GM19438 (cell line): ENCODE data around the gene FBXL17.
"Not testable (repeated sequence)": the region's sequence is repeated elsewhere in the genome, so short reads cannot be mapped to it uniquely, and the experiment has no call there.

Experiments used
- ATAC-seq: cut with Tn5 transposase; IDR thresholded peaks from one replicate; pipeline ENCODE4 v1.9.1; 2021; ENCODE audit warnings: low read depth; ENCODE audit not compliant: unreplicated experiment

Gene FBXL17

GRCh38 chr5:108381954-108382783 is at the start of gene FBXL17:
TSS of gene FBXL17 (minus strand) at chr5:108382098.
- peak; percentile 69 for ATAC-seq

DNA sequence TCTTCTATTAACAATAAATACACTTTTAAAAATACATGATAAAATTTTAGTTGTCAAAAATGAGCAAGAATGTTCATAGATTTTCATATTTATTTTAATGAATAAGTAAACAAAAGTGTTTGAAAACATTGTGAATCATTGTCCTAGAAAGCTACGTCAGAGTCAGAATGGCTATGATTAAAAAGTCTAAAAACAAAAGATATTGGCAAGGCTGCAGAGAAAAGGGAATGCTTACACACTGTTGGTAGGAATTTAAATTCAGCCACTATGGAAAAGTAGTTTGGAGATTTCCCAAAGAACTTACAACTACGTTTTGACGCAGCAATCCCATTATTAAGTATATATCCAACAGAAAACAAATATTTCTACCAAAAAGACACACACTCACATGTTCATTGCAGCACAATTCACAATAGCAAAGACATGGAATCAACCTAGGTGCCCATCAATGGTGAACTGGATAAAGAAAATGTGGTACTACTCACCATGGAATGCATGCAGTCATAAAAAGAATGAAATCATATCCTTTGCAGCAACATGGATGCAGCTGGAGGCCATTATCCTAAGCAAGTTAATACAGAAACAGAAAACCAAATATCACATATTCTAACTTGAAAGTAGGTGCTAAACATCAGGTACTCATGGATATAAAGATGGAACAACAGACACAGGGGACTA is 49.2 kb upstream of the FBXL17 start:
- ATAC-seq = no peak

GRCh38 chr5:108421713-108422112 is 39.8 kb upstream of the FBXL17 start:
- ATAC-seq = no peak

- no peak for ATAC-seq
Observed at GRCh38 chr5:108420755-108421154, 38.9 kb upstream of the FBXL17 start.

GRCh38 chr5:108420158-108420557 is 38.3 kb upstream of the FBXL17 start:
- ATAC-seq = no peak

DNA sequence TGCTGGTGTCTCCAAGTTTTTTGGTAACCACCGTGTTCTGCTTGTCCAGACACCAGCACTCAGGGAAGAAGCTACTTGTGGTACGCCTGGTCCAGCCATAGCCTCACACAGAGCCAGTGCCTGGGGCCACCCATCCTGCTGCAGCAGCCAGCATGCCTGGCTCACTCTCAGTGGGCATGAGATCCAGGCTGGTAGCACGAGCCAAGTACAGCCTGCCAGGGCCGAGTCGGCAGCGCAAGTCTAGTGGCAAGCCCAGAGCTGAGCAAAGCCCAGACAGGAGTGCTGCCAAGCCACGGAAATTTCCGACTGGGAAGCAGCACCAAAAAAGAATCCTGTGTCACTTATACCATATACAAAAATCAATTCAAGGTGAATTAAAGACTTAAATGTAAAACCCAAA is 36.3 kb upstream of the FBXL17 start:
- no peak for ATAC-seq

DNA sequence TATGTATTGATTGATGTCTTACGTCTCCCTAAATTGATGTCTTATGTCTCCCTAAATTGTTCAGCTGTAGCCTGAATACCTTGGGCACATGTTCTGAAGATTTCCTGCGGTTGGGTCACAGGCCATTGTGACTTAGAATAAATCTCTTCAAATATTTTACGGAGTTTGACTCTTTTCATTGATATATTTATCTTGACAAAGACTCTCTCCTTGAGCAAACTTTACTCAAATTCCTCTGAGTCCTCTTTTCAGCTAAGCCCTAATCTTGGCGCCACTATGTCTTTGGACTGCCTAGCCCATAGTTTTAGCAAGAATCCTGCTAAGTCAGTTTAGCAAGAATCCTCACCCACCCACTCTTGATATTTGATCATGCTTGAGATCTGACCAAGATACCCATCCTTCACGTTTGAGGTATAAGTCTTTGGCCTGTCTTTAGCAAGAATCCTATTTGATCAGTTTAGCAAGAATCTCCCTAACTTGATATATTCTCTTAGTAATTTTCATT is 35.3 kb upstream of the FBXL17 start:
- ATAC-seq = no peak

- ATAC-seq = no peak
Observed at GRCh38 chr5:108415726-108416125, 33.8 kb upstream of the FBXL17 start.

GRCh38 chr5:108409786-108410185 is 27.9 kb upstream of the FBXL17 start:
- no peak for ATAC-seq

DNA sequence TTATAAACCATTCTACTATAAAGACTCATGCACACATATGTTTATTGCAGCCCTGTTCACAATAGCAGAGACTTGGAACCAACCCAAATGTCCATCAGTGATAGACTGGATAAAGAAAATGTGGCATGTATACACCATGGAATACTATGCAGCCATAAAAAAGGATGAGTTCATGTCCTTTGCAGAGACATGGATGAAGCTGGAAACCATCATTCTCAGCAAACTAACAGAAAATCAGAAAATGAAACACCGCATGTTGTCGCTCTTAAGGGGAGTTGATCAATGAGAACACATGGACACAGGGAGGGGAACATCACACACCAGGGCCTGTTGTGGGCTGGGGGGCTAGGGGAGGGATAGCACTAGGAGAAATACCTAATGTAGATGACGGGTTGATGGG is 23.3 kb upstream of the FBXL17 start:
- ATAC-seq = not testable (repeated sequence)

GRCh38 chr5:108398964-108399363 is 17.1 kb upstream of the FBXL17 start:
- no peak for ATAC-seq

- not testable (repeated sequence) for ATAC-seq
Observed at GRCh38 chr5:108396837-108397236, 14.9 kb upstream of the FBXL17 start.

DNA sequence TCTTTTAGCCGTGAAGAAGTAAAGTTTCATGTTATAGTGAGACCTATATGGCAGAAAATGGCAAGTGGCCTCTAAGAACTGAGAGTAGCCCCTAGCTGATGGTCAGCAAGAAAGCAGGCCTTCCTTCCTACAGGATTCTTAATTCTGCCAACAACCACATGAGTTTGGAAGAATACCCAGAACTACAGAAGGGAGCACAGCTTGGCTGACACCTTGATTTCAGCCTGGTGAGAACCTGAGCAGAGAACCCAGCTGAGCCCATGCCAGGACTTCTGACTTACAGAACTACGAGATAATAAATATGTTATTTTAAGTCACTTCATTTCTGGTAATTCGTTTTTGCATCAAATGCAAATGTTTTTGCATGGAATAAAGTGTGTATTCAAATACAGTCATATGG is 5.9 kb upstream of the FBXL17 start:
- ATAC-seq = no peak

GRCh38 chr5:108386345-108387061 is 4.6 kb upstream of the FBXL17 start:
- no peak for ATAC-seq

GRCh38 chr5:108384741-108385140 is 2.8 kb upstream of the FBXL17 start:
- ATAC-seq = no peak

GRCh38 chr5:108382784-108383330 is 959 bp upstream of the FBXL17 start:
- no peak for ATAC-seq

- peak; percentile 41 for ATAC-seq
Observed at GRCh38 chr5:108381350-108381953, 446 bp downstream of the FBXL17 start.

DNA sequence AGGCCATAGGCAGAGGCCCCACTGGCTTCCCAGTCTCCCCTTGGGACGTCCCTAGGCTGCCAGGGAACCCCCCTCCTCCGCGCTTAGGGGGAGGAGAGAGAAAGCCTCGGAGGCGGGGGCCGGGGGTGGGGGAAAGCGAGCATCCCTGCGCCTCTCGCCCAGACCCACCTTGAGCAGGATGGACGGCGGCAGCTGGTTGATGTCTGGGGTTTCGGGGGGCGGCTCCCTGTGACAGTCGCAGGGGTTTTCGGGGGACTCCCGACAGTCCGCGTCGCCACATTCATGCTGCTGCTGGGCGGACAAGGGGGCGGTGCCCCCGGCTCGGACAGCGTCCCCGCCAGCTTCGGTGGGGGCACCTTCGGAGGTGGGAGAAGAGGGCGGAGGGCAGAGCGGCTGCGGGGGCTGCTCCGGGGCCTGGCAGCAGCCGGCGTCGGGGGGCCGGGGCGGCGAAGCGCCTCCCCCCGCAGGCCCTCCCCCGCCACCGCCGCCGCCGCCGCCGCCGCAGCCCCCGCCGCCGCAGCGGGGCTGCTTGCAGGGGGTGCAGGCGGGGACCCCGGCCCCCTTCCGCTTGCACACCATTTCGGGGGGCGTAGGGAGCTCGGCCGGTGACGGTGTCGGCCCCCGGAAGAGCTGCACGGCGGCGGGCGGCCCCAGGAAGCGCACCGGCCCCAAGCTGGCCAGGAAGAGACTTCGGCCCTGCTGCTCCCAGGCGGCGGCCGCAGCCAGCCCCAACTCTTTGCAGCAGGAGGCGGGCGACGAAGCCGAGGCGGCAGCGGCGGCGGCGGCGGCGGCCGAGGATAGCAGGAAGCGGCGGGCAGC is 1.2 kb downstream of the FBXL17 start:
- ATAC-seq = peak; percentile 32

DNA sequence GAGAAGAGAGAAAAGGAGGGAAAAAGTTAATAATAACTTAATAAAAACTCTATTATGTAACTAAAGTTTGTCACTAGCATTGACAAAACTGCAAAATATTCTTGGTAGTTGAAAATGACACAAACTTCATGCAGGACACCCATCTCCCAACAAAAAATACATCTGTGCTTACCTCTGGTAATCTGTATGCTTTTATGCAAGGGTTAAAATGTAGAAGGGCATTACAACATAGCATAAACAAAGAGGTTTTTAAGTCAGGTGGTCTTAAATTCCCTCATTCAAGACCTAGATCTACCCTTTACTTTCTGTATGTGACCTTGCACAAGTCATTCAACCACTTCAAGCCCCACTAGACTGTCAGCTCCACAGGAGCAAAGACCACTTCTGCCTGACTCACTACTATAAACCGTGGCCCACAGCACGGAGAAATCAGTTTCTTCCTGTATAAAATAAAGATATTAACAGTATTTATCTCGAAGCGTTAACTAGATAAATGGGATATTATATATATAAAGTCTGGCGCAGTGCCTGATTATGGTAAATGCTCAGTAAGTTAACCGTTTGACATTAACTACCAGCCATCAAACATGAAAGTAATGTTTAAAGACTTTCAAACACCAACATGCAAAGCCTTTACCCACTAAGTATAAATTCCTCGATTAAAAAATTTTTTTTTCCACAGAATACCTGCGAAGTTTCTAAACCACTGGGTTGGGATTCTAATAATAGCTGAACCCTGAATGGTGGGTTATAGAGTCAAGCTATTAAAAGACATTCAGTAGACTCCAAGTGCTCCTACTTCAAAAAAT is 2.0 kb downstream of the FBXL17 start:
- ATAC-seq = no peak
